Esophagus squamous epithelium (tissue), 5 donors: ENCODE data around the gene GUF1. TPM values are rescaled to one million over a fixed set of nuclear protein-coding genes. Genes with fewer than 3 reads are reported as not detected.
A peak's percentile ranks its signal among the peaks of the same experiment; 100 is the strongest.
"Not testable (repeated sequence)": the region's sequence is repeated elsewhere in the genome, so short reads cannot be mapped to it uniquely, and the experiment has no call there.

Source experiments
- DNase-seq: peaks from one replicate; lab custom pipeline; 2025; lab: John Stamatoyannopoulos, UW
- H3K27ac ChIP-seq, 4 donors: fragments of 200-600 bp; sonication (generic); one replicate each; pipeline ENCODE4 v1.5.1; 2016 to 2019; ENCODE audit warnings: mild to moderate bottlenecking in 1 of 4
- H3K27me3 ChIP-seq, 4 donors: fragments of 200-600 bp; sonication (generic); 1 replicate in 3 of 4; 2 replicates in 1 of 4; pipeline versions ENCODE4 v1.5.1 to v1.6.0; 2017 to 2021; ENCODE audit warnings: antibody characterized with exemption in 1 of 4
- H3K36me3 ChIP-seq, 3 donors: fragments of 200-600 bp; sonication (generic); one replicate each; pipeline ENCODE4 v1.5.1; 2016 to 2019
- H3K4me1 ChIP-seq, 3 donors: fragments of 200-600 bp; sonication (generic); one replicate each; pipeline ENCODE4 v1.5.1; 2017 to 2019
- H3K4me3 ChIP-seq, 4 donors: fragments of 200-600 bp; sonication (generic); 1 replicate in 3 of 4; 2 replicates in 1 of 4; pipeline ENCODE4 v1.5.1; 2016 to 2019; ENCODE audit warnings: mild to moderate bottlenecking in 2 of 4, moderate library complexity in 1 of 4
- H3K9me3 ChIP-seq, 3 donors: fragments of 200-600 bp; sonication (generic); one replicate each; pipeline ENCODE4 v1.5.1; 2016 to 2019
- CTCF ChIP-seq, 6 experiments: fragments of 450-650 bp in 4 of 6; fragments of 200-600 bp in 2 of 6; sonication (generic) in 2 of 6; IDR thresholded peaks; one replicate each; pipeline ENCODE4 v1.5.1; 2016 to 2019; ENCODE audit warnings: antibody characterized with exemption in 6 of 6, mild to moderate bottlenecking in 4 of 6, moderate library complexity in 4 of 6
- POLR2A ChIP-seq, 4 donors: fragments of 450-650 bp; IDR thresholded peaks; one replicate each; pipeline ENCODE4 v1.6.1; 2017; ENCODE audit warnings: antibody characterized with exemption in 4 of 4, mild to moderate bottlenecking in 4 of 4, moderate library complexity in 3 of 4
- WGBS, 2 donors: methylation state at CpG; one replicate each; pipeline ENCODE4 v1.1.5; 2018; 5-methylcytosine and 5-hydroxymethylcytosine counted together
- intact Hi-C: fragments of 100-400 bp; cut with DNase I; formaldehyde crosslinking; loops from one replicate; pipeline ENCODE4 v1.15.0; 2022
- total RNA-seq, 4 donors: library from RNA; depleted of rRNA; stranded (reverse); fragments of >200 nt; gene quantifications; one replicate each; pipeline ENCODE4 v1.1.0, GENCODE V29; 2016
- donor health status: DM: yes; HTN: yes; CAD: no.

GUF1 gene
- total RNA-seq, 4 donors from 2014 or later: 15.3 to 21.7 (median 17.4) TPM

- Histone ChIP-seq H3K27me3 (no peaks in the 10 kb centered on the region), H3K27ac (no peak overlapping the region), H3K4me1 (peaks cover 6 to 30% (median 10%) of the 10 kb centered on the region in 3 donors), H3K9me3 (no peaks in the 10 kb centered on the region), H3K4me3 (no peak overlapping the region), H3K36me3 (no peaks in the 10 kb centered on the region)
- TF ChIP-seq CTCF (IDR thresholded peaks at IDR 0.05) (no peak), POLR2A (IDR thresholded peaks at IDR 0.05) (no peak)
- WGBS, 2 donors: 82 to 86% methylated on average over 6 of the region's 6 CpGs
- no peak for DNase-seq
- intact Hi-C loops: no loop called here
These were observed 49.3 kb downstream of the GUF1 start for GRCh38 chr4:44727471-44727870.

GRCh38 chr4:44728694-44729093, 50.5 kb downstream of the GUF1 start:
- H3K4me3 ChIP-seq, H3K9me3 ChIP-seq, H3K27me3 ChIP-seq, H3K27ac ChIP-seq, intact Hi-C loops, H3K36me3 ChIP-seq, DNase-seq: not testable (repeated sequence)
- 93 to 95% methylated on average over 9 of the region's 9 CpGs for WGBS, 2 donors
- H3K4me1 ChIP-seq: peaks cover 6 to 28% (median 10%) of the 10 kb centered on the region in 3 donors

- 85 to 91% methylated on average over 2 of the region's 2 CpGs for WGBS, 2 donors
- no peak overlapping the region for H3K4me3 ChIP-seq
- intact Hi-C loops: no loop called here
- no peaks in the 10 kb centered on the region for H3K27me3 ChIP-seq
- H3K9me3 ChIP-seq: no peaks in the 10 kb centered on the region
- H3K36me3 ChIP-seq: no peaks in the 10 kb centered on the region
- H3K4me1 ChIP-seq: no peaks in the 10 kb centered on the region
- no peak for DNase-seq
- no peak overlapping the region for H3K27ac ChIP-seq
- TF ChIP-seq CTCF (IDR thresholded peaks at IDR 0.05) (no peak), POLR2A (IDR thresholded peaks at IDR 0.05) (no peak)
These were observed 58.7 kb downstream of the GUF1 start for GRCh38 chr4:44736900-44737299.

- H3K4me3 ChIP-seq: no peak overlapping the region
- TF ChIP-seq POLR2A (IDR thresholded peaks at IDR 0.05): no peak
- TF ChIP-seq CTCF (IDR thresholded peaks at IDR 0.05): peak in 1 of 6 experiments; percentile 18
- intact Hi-C loops: no loop called here
- DNase-seq: no peak
- H3K36me3 ChIP-seq: no peaks in the 10 kb centered on the region
- 29% methylated on average over 2 of the region's 2 CpGs for whole genome bisulfite sequencing, 2 donors
- no peaks in the 10 kb centered on the region for H3K27me3 ChIP-seq
- no peaks in the 10 kb centered on the region for H3K4me1 ChIP-seq
- no peak overlapping the region for H3K27ac ChIP-seq
- no peaks in the 10 kb centered on the region for H3K9me3 ChIP-seq
These were observed 60.4 kb downstream of the GUF1 start for GRCh38 chr4:44738615-44739014.

- Histone ChIP-seq H3K9me3 (no peaks in the 10 kb centered on the region), H3K36me3 (no peaks in the 10 kb centered on the region), H3K4me3 (no peak overlapping the region), H3K27me3 (no peaks in the 10 kb centered on the region), H3K4me1 (no peaks in the 10 kb centered on the region), H3K27ac (no peak overlapping the region)
- intact Hi-C loops: no loop called here
- 64 to 83% methylated on average over 2 of the region's 2 CpGs for WGBS, 2 donors
- TF ChIP-seq CTCF (IDR thresholded peaks at IDR 0.05) (no peak), POLR2A (IDR thresholded peaks at IDR 0.05) (no peak)
- no peak for DNase-seq
These were observed 62.0 kb downstream of the GUF1 start for GRCh38 chr4:44740201-44740600.

Other genes starting within 250 kb of the GUF1 start
- under 1 TPM in 3 of 4 donors, not detected in 1; 0.45 to 0.95 (median 0.85) TPM for gene KCTD8, start 229.6 kb upstream of the GUF1 start, total RNA-seq
- not detected for gene YIPF7, start 26.8 kb upstream of the GUF1 start, total RNA-seq
- 10 to 100 TPM in 2 of 4 donors, 1 to 10 TPM in 2; 4.0 to 15.4 (median 10.4) TPM for gene GNPDA2, start 48.1 kb downstream of the GUF1 start, total RNA-seq